ENCODE results near the gene PLPPR1.

GRCh38 chr9:101264727-101265126, 236.2 kb downstream of the PLPPR1 start:
- TF ChIP-seq, protein P1, sequence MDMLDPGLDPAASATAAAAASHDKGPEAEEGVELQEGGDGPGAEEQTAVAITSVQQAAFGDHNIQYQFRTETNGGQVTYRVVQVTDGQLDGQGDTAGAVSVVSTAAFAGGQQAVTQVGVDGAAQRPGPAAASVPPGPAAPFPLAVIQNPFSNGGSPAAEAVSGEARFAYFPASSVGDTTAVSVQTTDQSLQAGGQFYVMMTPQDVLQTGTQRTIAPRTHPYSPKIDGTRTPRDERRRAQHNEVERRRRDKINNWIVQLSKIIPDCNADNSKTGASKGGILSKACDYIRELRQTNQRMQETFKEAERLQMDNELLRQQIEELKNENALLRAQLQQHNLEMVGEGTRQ (IDR thresholded peaks at IDR 0.05; ENCODE audit: low read depth, low read length), result no peak
- TF ChIP-seq POLR2A (IDR thresholded peaks at IDR 0.05; ENCODE audit: low read depth, low read length), result no peak
- no peak for TF ChIP-seq CTCF (conservative IDR thresholded peaks at IDR 0.05; ENCODE audit: low read depth, low read length)
- TF ChIP-seq MXI1 (IDR thresholded peaks at IDR 0.05; ENCODE audit: borderline replicate concordance, low read depth, low read length), result no peak
